Measurements from ENCODE around the gene LSM4.

Gene LSM4

GRCh38 chr19:18291590-18292461 is 31.1 kb downstream of the LSM4 start:
- peak; percentile 92 for DNase-seq

- DNase-seq: no peak
These were observed 31.8 kb downstream of the LSM4 start for GRCh38 chr19:18291019-18291524.

- DNase-seq: peak; percentile 96
These were observed 32.4 kb downstream of the LSM4 start for GRCh38 chr19:18290302-18291018.

GRCh38 chr19:18289471-18290301 is 33.2 kb downstream of the LSM4 start:
- DNase-seq: no peak

- no peak for DNase-seq
These were observed 34.8 kb downstream of the LSM4 start for GRCh38 chr19:18287836-18288772.

- no peak for DNase-seq
These were observed 35.8 kb downstream of the LSM4 start for GRCh38 chr19:18286973-18287635.

- no peak for DNase-seq
These were observed 38.0 kb downstream of the LSM4 start for GRCh38 chr19:18284712-18285360.

GRCh38 chr19:18283338-18283737 is 39.5 kb downstream of the LSM4 start:
- no peak for DNase-seq

- peak; percentile 55 for DNase-seq
These were observed 40.1 kb downstream of the LSM4 start for GRCh38 chr19:18282788-18283141.

- no peak for DNase-seq
These were observed 40.7 kb downstream of the LSM4 start for GRCh38 chr19:18282021-18282787.

- DNase-seq: peak; percentile 99
These were observed 41.5 kb downstream of the LSM4 start, which contains the start of gene JUND for GRCh38 chr19:18281082-18282020. Gene JUND, minus strand, starts transcription at chr19:18281622. Its CDS starts 138 bp downstream, at chr19:18281484.

- peak; percentile 88 for DNase-seq
These were observed 42.4 kb downstream of the LSM4 start for GRCh38 chr19:18280247-18281081.

GRCh38 chr19:18279516-18280246 is 43.2 kb downstream of the LSM4 start:
- peak; percentile 93 for DNase-seq

GRCh38 chr19:18279266-18279515 is 43.7 kb downstream of the LSM4 start:
- DNase-seq: no peak

GRCh38 chr19:18278521-18279265 is 44.2 kb downstream of the LSM4 start:
- DNase-seq: peak; percentile 74

GRCh38 chr19:18274781-18275356 is 48.0 kb downstream of the LSM4 start:
- DNase-seq: peak; percentile 77
